Measurements from ENCODE around the gene ELAC1.
A peak's percentile ranks its signal among the peaks of the same experiment; 100 is the strongest.
"Not testable (repeated sequence)": the region's sequence is repeated elsewhere in the genome, so short reads cannot be mapped to it uniquely, and the experiment has no call there.

Gene ELAC1

DNA sequence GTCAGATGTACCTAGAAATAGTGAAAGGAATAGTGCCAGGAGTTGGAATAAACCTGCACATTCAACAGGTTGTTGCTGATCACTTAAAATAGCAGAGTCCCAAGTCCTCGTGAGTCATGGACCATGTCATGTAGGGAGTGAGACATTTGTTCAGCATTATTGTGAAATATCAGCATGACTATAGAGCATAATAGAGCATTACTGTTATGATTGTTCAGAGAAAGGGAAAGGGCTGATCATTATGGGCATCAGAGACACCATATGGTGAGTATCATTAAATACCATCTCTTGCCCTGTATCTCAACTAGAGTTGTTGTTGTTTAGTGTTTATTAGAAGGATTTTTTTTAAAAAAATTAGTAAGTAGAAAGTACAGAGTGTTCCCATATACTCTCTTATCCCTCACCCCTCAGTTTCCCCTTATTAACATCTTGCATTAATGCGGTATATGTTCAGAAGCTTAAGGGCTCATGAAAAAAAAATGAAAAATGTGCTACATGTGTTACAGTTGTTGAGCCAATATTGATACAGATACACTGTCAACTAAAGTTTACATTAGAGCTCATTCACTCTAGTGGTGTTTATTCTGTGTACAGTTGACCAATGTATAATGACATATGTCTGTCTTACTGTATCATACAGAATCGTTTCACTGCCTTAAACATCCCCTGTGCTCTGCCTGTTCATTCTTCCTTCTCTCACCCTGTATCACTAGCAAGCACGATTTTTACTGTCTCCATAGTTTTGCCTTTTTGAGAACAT, 5.7 kb downstream of the ELAC1 start:
- DNase-seq (ENCODE audit: low read depth, low spot score), result no peak

DNA sequence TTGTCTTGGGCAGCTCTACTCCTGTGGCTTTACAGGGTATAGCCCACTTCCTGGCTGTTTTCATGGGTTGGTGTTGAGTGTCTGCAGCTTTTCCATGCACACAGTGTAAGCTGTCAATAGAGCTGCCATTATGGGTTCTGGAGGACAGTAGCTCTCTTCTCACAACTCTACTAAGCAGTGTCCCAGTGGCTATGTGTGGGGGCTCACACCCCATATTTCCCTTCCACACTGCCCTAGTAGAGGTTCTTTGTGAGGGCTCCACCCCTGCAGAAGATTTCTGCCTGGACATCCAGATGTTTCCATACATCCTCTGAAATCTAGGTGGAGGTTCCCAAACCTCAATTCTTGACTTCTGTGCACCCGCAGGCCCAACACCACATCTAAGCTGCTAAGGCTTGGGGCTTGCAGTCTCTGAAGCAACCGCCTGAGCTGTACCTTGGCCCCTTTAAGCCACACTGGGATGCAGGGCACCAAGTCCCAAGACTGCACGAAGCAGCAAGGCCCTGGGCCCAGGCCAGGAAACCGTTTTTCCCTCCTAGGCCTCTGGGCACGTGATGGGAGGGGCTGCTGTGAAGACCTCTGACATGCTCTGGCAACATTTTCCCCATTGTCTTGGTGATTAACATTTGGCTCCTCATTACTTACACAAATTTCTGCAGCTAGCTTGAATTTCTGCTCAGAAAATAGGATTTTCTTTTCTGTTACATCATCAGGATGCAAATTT, 9.4 kb downstream of the ELAC1 start:
- DNase-seq (ENCODE audit: low read depth, low spot score), result no peak

DNA sequence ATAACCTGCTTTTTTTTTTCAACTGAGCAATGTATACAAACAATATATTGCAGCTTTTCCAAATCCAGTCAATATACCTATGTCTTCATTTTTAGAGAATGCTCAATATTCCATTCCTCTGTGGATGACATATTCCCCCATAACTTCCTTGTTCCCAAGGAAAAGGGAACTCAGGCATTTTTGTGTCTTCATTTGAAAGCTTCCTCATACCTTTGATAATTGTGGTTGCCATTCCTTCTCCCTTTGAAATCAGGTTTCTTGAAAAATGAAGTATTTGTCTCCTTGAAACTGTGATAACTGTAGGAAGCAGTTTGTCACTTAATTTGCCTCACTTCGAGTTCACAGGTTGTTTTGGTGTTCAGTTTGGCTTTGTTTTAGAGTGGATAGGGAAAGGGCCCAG, 13.5 kb downstream of the ELAC1 start:
- no peak for DNase-seq (ENCODE audit: low read depth, low spot score)

DNA sequence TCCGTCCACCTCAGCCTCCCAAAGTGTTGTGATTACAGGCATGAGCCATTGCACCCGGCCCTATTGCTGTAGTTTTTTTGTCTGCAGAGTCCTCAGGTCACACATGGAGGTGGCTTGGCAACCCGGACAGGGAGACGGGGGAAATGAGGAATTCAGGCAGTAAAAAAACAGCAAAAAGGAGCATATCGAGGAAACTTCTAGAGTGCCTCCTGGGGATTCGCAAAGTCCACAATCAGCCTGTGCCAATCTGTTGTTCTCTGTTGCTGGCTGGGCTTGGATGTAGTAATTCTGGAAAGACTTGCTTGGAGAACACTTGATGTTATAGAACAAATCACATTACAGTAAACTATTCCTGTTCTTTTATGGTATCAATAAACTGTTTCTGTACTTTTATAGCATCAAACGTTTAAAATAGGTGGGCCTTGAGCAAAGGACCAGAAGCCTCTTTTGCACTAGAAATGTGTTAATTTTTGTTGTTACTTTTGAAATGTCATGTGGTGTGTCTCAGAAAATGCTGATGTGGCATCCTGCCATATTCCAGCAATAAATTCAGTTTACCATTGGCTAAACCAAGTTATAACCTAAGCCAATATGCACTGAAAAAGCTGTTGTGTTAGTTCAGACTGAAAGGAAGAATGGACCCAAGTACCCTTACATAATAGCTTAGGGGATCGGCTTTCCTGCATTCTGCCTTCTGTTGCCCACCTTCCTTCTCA, 14.4 kb downstream of the ELAC1 start:
- no peak for DNase-seq (ENCODE audit: low read depth, low spot score)

DNA sequence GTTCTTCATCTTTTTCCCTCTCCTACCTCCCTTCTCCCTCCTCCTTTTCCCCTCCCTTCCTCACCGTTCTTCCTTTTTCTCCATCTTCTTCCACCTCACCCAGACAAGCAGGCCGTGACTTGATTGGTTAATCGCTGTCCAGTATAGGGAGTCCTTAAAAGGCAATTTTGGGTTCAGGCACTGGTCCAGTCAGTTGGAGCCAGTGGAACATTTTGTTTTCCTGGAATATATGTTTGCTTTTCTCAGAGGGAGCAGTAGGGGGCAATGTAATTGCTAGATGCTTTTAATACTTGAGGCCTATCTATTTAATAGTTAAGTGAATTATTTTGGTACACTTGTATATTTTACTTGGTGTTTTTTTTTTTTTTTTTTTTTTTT, 15.0 kb downstream of the ELAC1 start:
- DNase-seq (ENCODE audit: low read depth, low spot score), result no peak

DNA sequence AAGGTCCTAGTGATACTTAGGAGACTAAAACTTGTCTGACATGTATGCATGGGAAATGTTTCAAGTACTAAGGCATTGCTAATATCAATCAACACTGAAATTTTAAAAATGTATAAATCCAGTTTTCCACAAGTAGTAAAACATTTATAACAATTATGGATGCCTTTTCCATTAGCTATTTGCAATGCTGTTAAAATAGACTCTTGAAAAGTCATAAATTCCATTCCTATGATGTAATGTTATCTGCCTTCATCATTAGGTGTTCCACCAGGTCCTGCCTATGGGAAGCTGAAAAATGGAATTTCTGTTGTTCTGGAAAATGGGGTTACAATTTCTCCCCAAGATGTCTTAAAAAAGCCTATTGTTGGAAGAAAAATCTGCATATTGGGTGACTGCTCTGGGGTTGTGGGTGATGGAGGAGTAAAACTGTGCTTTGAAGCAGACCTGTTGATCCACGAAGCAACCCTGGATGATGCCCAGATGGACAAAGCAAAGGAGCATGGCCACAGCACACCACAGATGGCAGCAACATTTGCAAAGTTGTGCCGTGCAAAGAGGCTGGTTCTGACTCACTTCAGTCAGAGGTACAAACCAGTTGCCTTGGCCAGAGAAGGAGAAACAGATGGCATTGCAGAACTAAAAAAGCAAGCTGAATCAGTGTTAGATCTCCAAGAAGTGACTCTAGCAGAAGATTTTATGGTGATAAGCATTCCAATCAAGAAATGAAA, 18.7 kb downstream of the ELAC1 start:
- DNase-seq (ENCODE audit: low read depth, low spot score), result no peak

DNA sequence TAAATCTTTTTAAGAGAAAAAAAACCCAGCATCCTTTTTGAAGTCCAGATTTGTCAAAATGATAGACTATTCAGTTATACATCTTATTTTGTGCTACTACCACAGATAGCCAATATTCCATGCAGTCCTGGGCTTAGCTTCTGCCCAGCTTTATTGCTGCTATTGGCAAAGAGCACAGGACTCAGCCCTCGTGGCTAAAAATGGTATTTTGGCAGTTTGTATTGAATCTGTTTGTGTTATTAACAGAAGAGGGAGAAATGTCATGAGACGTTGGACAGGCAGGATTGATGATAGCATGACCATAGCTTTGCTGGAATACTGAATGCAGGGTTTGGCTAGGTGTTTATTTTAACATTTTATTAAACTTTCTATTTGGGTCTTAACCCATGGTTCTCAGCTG, 19.4 kb downstream of the ELAC1 start:
- DNase-seq (ENCODE audit: low read depth, low spot score), result no peak

DNA sequence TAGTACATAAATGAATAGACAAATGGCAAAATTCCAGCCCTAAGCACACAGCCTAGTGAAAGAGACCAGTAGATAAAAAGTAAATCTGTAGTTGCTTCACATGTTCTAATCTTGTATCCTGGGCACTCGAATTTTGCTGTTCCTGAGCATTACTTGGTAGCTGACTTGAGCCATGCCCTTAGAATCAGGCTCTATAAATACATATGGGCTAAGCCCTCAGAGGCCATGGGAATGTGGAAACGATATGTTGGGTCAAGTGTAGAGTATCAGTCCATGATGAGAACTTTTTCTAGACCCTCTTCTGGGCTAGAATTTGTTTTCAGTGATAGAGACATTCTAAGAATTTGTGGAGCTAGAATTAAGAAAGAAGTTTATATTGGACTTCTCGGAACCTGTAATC, 21.9 kb downstream of the ELAC1 start:
- no peak for DNase-seq (ENCODE audit: low read depth, low spot score)

DNA sequence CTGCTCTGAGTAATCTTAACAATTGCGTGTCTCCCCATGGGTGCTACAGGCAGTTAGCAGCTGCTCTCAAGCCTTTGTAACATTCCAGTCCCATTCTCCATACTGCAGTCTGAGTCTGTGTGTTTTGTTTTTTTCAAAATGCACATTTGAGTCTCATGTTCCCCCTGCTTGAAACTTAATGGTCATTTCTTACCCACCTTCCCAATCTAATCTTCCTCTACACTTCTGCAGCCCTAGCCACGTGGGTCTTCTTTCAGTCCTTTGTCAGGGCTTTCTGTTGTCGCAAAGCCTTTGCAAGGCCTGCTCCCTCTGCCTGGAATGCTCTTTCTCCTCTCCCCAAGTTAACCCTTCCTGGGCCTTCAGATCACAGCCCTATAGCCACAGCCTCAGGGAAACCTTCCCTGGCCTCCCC, 24.5 kb downstream of the ELAC1 start:
- no peak for DNase-seq (ENCODE audit: low read depth, low spot score)

DNA sequence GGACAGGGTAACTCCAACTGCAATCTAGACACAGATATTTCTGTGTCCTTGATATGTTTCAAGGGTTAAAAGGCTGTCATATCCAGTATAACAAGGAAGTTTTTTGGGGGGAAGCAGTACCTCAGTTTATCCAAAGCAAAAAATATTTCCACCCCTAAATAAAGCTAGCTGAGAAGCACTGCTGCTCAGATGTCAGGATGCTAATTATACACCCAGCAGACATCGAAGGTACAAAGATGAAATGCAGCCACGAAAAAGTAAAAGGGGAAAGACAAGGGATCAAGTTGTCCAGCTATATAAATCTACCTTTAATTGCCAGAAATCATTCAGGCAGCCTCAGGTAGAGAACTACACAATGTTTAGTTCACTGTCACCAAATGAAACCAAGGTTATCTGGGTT, 26.2 kb downstream of the ELAC1 start:
- DNase-seq (ENCODE audit: low read depth, low spot score), result no peak

DNA sequence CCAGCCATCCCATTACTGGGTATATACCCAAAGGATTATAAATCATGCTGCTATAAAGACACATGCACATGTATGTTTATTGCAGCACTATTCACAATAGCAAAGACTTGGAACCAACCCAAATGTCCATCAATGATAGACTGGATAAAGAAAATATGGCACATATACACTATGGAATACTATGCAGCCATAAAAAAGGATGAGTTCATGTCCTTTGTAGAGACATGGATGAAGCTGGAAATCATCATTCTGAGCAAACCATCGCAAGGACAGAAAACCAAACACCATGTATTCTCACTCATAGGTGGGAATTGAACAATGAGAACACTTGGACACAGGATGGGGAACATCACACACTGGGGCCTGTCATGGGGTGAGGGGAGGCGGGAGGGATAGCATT, 35.3 kb downstream of the ELAC1 start:
- not testable (repeated sequence) for DNase-seq (ENCODE audit: low read depth, low spot score)

DNA sequence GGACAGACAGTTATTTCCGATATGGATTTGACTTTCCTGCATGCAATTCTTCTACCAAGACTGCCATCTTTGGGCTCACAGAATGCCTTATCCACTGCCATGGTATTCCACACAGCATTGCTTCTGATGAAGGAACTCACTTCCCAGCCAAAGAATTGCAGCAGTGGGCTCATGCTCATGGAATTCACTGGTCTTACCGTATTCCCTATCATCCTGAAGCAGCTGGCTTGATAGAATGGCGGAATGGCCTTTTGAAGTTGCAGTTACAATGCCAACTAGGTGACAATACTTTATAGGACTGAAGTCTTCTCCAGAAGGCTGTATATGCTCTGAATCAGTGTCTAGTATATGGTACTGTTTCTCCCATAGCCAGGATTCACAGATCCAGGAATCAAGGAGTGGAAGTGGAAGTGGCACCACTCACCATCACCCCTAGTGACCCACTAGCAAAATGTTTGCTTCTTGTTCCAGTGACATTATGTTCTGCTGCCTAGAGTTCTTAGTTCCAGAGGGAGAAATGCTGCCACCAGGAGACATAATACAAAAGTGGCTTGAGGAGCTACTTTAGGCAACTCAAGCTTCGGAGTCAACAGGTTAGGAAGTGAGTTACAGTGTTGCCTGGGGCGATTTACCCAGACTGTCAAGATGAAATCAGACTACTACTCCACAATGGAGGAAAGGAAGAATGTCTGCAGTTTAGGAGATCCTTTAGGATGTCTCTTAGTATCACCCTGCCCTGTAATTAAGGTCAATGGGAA, 38.4 kb downstream of the ELAC1 start:
- DNase-seq (ENCODE audit: low read depth, low spot score), result no peak

DNA sequence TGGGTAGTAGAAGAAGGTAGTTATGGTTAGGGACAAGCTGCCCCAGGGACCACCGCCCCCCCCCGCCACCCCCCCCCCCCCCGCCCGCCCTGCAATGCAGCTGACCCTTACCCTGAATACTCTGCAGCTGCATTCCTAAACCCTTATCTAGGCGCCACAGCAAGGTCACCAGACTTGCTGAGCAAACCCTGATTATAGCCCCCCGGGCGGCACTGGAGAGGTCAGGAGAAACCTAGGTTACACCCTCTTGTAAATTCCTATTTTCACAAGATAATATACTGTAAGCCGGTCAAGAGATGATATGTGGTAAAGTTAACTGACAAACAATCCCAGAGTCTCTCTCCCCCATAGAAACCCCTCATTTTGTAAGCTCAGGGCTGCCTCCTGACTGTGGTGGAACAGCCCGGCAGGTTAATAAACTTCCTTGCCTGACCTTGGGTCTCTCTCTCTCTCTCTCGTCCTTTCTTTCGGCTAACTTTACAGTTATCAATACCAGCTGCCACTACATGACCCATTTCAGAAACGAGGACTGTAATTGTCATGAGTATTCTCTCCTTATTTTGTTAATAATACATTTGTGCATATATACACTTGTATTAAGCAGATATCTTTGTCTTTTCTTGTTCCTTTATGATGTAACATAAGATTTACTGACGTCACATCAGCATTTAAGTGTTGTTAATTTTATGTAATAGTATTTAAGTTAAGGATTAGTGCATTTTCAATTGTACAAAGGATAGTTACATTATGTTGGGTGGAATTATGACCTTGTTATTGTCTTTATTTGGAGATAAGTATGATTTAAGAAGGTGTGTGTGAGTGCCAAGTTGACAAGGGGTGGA, 39.3 kb downstream of the ELAC1 start:
- DNase-seq (ENCODE audit: low read depth, low spot score), result no peak

DNA sequence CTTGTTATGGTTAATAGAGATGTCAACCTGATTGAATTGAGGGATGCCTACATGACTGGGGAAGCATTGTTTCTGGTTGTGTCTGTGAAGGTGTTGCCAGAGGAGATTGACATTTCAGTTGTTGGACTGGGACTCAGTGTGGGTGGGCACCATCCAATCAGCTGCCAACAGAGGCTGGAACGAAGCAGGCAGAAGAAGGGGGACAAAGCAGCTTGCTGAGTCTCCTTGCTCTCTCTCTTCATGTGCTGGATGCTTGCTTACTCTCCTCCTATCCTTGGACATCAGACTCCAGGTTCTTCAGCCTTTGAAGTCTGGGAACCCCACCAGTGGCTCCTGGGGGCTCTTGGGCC, 39.9 kb downstream of the ELAC1 start:
- DNase-seq (ENCODE audit: low read depth, low spot score), result no peak

DNA sequence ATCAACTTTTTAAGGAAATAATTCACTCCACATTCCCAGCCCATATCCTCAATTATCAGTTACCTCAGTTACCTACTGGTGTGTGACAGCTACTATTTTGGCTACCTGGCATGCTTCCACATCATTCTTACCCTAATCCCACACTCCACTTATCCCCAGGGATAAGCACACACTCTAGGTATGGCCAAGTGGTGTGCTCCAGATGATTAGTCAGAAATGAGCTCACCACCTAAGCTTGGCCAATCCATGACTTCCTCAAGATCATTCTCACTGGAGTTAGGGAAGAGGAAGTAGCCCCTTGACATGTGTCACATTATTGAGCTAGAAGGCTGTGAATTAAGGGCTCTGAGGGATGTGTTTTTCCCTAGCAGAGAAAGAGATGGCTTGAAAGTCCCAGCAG, 41.2 kb downstream of the ELAC1 start:
- DNase-seq (ENCODE audit: low read depth, low spot score), result no peak

DNA sequence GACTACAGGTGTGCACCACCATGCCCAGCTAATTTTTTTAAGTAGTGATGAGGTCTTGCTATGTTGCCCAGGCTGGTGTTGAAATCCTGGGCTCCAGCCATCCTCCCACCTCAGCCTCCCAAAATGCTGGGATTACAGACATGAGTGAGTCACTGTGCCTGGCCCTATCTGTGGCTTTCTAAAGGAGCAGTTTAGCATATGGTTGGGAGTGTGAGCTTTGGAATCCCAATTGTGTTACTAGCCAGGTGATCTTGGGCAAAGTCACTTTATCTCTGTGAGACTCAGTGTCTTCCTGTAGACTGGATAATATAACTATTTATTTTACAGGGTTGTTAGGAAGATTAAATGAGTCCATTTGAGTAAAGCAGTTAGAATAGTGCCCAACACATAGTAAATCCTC, 42.4 kb downstream of the ELAC1 start:
- DNase-seq (ENCODE audit: low read depth, low spot score), result no peak

DNA sequence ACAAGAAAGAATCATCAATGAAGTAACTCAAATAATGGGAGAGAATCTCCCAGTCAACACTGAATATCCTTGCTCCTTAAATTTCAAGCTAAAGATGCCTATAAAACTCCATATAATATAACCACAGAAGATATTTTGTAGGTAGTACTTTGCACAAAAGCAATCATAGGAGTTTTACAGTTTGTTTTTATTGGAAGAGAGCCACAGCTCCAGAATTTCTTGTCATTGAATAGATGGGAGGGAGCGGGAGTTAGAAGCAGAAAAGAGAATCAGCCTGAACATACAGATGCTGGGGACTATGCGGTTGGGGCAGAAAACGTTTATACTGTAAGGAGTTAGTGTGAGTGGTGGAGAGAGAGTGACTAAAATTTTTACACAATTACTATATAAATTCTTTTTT, 43.9 kb downstream of the ELAC1 start:
- DNase-seq (ENCODE audit: low read depth, low spot score), result no peak

DNA sequence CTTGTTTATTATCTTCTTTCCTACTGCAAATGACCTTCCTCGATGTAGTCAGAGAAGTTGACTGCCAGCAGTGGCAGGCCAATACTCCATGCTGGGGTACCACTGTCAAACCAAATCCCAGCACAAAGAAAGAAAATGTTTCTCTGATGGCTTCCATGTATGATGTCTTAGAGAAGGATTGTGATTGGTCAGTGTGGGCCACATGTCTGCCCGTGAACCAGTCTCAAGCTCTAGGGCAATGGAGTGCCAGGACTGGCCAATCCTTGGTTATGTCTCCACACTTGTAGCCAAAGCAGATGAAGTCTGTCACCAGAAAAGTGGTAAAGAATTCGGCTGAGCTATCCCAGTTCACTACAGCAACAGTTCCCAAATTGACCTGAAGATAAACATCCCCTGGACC, 44.6 kb downstream of the ELAC1 start:
- DNase-seq (ENCODE audit: low read depth, low spot score), result no peak

DNA sequence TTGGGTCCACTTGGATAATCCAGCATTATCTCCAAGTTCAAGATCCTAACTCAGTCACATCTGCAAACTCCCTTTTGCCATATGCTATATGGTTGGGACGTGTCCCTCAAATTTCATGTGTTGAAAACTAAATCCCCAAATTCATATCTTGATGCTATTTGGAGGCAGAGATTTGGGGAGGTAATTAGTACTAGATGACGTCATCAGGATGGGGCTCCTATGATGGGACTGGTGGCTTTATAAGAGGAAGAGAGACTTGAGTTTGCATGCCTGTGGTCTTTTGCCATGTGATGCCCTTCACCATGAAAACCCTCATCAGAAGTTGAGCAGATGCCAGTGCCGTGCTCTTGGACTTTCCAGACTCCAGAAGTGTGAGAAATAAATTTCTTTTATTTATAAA, 45.4 kb downstream of the ELAC1 start:
- no peak for DNase-seq (ENCODE audit: low read depth, low spot score)

DNA sequence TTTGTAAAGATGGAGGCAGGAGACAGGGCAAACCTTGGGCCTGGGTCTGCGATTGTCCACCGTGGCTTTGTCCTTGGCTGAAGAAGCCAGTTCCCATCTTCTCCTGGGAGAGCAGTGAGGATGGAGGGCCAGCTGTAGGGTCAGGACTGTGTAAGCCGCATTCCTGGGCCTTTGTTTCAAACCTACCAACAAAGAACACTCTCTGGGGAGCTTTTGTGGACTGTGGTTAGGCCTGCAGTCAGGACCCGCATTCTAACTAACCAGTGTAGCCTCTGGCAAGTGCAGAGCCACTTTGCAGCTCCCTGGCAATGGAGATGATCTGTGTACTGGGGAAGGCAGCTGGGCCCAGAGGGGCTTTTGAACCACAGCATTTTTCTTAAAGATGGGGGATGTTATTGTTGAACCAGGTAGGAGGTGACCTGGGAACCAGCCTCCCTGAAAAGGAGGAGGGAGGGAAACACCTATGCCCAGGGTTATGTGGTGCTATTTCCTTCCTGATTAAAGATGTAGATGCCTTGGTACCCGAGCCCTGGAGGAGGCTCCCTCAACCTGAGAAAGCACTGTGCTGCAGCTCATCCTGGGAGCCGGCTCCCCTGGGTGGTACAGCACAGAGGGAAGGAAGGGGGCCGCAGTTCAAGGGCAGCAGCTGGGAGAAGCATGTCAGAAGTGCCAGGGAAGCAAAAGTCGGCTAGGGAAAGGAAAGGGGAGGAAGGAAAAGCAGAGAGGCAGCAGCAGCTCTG, 49.5 kb downstream of the ELAC1 start:
- peak; percentile 45 for DNase-seq (ENCODE audit: low read depth, low spot score)

All from iPS DF 19.7 (cell line).